NCI-H2081 treated with DMSO at 0.1 percent for 48 hours (cell line): ENCODE results near the gene AP2A2.
"Not testable (repeated sequence)": the region's sequence is repeated elsewhere in the genome, so short reads cannot be mapped to it uniquely, and the experiment has no call there.

Experiments
- DNase-seq: peaks from one replicate; lab custom pipeline; 2025; lab: John Stamatoyannopoulos, UW

Gene AP2A2

DNA sequence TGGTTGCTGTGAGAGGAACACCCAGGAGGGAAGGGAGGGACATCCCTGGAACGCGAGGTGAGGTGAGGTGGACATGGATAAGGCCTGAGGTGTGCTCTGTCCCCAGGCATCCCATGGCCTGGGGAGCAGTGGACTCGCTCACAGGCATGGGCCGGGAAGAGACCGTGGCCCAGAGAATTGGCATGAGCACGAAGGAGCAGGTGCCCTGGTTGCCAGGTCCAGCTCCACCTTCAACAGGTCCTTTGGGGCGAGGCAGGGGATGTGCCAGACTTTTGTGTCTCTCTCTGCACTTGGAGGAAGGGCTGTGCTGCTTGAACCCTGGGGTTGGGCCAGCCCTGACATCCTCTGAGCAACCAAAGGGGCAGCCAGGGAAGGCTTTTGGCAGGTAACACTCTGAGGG lies 89.4 kb downstream of the AP2A2 start:
- no peak for DNase-seq

GRCh38 chr11:1015826-1016545 lies 90.3 kb downstream of the AP2A2 start:
- no peak for DNase-seq

GRCh38 chr11:1016610-1017126 lies 91.0 kb downstream of the AP2A2 start:
- DNase-seq, result not testable (repeated sequence)

GRCh38 chr11:1017269-1018005 lies 91.8 kb downstream of the AP2A2 start:
- DNase-seq, result no peak

- DNase-seq, result no peak
Observed at GRCh38 chr11:1018091-1018490, 92.4 kb downstream of the AP2A2 start.

DNA sequence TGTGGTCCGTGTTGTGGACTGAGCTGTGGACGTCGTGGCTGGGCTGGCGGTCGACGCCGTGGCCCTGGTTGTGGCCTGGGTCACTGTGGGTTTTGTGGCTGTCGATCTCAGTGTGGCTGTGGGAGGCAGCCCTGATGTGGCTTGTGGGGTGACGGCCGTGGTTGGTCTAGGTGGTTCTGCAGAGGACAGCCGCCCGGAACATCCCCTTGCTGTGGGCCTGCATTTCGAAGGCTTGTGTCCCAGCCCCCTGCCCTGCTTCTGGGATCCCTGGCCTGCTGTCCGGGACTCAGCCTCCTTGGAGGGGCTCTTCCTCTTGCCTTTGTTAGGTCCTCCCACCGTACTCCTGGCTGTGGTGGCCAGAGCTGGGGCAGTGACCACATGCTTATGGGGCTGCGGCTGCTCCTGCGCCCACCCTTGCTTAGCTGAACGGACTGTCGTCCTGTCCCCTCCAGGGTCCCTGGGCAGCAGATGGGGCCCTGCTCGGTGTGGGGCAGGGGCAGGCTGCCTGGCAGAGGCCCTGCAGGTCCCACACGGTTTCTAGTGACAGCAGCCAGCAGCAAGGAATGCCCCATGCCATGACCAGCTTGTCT lies 93.7 kb downstream of the AP2A2 start:
- no peak for DNase-seq

DNA sequence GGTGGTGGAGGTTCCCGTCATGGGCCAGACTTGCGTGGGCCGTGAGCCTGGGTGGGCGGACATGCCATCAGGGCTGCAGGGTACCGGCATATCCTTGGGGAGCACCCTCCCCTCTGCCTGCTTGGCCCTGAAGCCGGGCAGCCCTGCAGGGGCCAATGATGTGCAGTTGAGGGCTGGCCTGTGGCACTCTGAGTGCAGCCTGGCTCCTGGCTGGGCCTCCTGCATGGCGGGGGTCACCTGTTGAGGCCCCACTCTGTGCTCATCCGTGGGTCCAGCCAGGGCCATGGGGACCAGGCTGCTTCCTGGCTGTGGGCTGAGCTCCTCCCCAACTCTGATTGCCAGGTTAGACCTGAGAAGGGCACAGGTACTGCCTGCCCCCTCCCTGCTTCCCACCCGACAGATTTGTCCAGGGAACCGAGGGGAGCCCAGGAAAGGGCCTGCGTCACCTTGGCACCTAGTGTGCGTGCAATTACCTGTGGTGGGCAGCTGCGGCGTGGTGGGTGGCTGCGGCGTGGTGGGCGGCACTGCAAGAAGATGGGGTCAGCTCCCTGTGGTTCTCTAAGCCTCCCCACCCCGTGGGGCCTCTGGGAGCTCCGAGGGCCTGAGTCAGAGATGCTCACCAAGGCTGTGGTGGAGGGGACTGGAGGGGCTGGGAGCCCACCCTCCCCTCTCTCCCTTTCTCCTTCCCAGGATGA lies 94.7 kb downstream of the AP2A2 start:
- no peak for DNase-seq

- no peak for DNase-seq
Observed at GRCh38 chr11:1022411-1022810, 96.7 kb downstream of the AP2A2 start.

GRCh38 chr11:1022908-1023810 lies 97.5 kb downstream of the AP2A2 start:
- no peak for DNase-seq

DNA sequence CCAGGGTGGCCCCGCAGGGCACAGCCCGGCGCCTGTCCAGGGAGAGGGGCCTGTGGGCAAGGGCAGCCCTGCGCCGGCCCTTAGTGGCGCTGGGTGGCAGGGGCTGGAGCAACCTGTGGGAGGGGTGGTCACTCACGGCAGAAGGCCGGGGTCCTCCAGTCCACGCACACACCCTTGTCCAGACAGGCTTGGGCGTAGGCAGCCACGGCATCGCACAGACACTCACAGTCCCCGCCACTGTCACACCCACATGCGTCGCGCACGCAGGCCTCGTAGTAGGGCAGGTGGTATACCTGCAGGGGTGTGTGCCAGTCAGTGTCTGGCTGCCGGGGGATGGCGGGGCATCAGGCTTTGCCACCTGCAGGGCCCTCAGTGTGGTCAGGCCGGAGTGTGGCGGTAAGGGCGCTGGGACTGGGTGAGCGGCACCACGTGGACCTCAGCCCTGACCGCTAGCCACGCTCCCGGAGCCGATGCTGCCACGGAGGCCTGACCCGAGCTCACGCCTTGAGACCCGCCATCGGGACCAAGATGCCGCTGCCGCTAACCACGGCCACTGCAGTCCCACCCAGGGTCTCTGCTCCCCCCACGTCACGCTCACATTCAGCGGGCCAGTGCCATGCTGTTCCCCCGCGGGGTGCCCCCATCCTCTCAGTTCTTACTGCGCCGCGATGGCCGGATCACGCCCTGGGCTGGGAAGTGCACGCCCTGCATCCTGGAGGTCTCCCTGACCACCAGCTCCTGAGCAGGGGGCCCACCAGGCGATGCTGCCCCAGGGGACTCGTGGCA lies 98.3 kb downstream of the AP2A2 start:
- no peak for DNase-seq

DNA sequence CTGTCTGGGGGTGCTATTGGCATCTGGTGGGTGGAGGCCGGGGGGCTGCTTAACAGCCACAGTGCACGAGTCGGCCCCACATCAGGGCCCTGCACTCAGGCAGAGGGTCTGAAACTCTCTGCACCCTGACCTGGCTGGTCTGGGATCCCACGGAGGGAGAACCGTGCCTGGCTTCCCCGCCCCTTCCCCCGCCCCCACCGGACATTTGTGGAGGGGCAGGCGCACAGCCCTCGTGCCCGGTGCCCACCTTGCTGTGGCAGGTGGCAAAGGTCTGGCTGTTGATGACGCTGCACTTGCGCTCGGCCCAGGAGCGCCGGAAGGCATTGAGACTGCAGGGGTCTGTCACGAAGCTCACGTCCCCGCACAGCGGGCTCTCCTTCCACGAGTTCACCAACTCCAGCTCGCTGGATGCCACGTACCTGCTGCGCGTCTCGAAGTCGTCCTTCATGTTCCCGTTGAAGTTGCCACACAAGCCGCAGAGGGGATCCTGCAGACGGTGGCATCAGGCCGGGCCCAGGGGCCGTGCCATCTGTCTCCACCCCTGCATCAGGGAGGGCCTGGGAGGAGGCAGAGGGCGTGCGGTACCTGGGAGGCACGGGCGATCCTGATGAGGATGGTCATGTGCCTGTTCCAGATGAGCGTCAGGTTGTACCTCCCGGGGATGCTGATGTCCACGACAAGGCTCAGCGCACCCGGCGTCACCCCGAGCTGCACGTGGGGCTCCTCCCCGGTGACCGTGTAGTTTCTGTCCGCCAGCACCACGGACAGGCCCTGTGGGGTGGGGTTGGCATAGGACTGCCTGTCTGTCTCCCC lies 99.1 kb downstream of the AP2A2 start:
- DNase-seq, result no peak

GRCh38 chr11:1025410-1026162 lies 99.9 kb downstream of the AP2A2 start:
- DNase-seq, result no peak

GRCh38 chr11:1026163-1026450 lies 100.4 kb downstream of the AP2A2 start:
- DNase-seq, result no peak

DNA sequence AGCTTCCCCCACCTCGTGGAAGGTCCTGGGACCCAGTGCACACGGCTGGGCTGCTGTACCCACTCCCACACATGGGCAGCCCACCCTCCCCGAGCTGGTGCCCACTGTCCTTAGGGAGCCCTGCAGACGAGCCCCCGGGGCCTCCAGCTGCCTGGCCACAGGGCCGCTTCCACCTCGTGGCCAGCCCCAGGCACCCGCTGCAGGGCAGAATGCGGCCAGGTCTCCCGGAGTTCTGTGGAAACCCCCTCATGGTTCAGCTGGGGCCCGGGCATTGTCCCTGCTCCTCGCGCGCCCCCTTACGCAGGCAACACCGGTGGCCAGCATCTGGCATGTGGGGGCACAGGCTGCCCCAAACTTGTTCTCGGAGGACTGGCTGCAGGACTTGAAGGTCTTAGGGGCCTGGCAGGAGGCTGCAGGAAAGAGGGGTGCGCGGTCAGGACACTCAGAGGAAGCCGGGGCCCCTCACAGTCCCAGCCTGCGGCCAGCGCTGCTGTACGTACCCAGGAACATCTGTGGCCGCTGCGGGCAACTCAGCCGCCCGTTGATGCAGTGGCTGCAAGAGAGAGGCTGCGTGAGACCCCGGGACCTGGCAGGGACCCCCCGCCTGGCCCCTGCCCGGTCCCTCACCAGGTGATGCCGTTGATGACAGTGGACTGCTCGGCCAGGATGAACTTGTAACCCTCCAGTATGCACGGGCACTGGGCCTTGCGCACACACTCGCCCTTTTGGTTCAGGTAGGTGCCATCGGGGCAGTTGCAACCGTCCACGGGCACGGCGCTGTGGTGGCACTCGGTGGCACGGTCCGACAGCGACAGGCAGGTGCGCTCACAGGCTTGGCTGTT lies 101.2 kb downstream of the AP2A2 start:
- DNase-seq, result no peak

- no peak for DNase-seq
Observed at GRCh38 chr11:1027483-1028290, 102.0 kb downstream of the AP2A2 start.

DNA sequence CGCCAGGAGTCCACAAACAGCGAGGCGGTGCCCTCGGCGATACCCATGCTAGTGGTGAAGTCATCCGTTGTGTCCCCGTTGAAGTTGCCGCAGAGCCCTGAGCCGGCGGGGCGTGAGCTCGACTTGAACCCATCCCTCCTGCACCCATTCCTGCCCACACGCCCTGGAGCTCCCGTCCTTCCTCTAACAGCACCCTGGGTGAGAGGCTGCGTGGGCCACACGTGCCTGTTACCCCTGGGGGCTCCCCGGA lies 102.5 kb downstream of the AP2A2 start:
- DNase-seq, result no peak

- DNase-seq, result no peak
Observed at GRCh38 chr11:1028616-1029015, 102.9 kb downstream of the AP2A2 start.

GRCh38 chr11:1029051-1029450 lies 103.4 kb downstream of the AP2A2 start:
- DNase-seq, result no peak
